CD4-positive, alpha-beta T cell (primary cell): ENCODE measurements around the gene PPP1R1A. TPM values are rescaled to one million over a fixed set of nuclear protein-coding genes. Genes with fewer than 3 reads are reported as not detected.

ENCODE experiments used
- ATAC-seq: fragments of 200-7000 bp; cut with Tn5 transposase; one replicate; pipeline ENCODE4 v1.10.0; 2022; ENCODE audit warnings: mild to moderate bottlenecking; ENCODE audit not compliant: poor library complexity
- CTCF ChIA-PET: fragments of 350-600 bp; sonication (Branson Sonifier 250); formaldehyde crosslinking; loops from one replicate; lab custom pipeline; 2021; ENCODE audit warnings: antibody characterized with exemption, inconsistent platforms; lab: Charles Lee
- POLR2A ChIA-PET: fragments of 350-600 bp; sonication (Branson Sonifier 250); formaldehyde crosslinking; loops from one replicate; lab custom pipeline; 2021; ENCODE audit warnings: antibody characterized with exemption, inconsistent platforms; lab: Charles Lee
- DNase-seq, 14 experiments: peaks; one replicate each; pipeline ENCODE4 v3.0.0-alpha.2; 2013 to 2020; ENCODE audit warnings: mixed read lengths in 2 of 14
- H3K27ac ChIP-seq, 2 donors: one replicate each; pipeline versions ENCODE4 v1.5.1 to v1.7.0; 2013; ENCODE audit warnings: low read length in 2 of 2, low read depth in 1 of 2, mild to moderate bottlenecking in 1 of 2
- H3K27me3 ChIP-seq, 2 experiments: 1 replicate in 1 of 2; 2 replicates in 1 of 2; pipeline versions ENCODE4 v1.6.1 to v1.7.0; 2013; ENCODE audit warnings: low read length in 2 of 2, control low read depth in 1 of 2, mild to moderate bottlenecking in 1 of 2, moderate library complexity in 1 of 2; ENCODE audit not compliant: insufficient read depth in 2 of 2, control insufficient read depth in 1 of 2
- H3K36me3 ChIP-seq: one replicate; pipeline ENCODE4 v1.6.1; 2013; ENCODE audit warnings: low read length, control low read depth; ENCODE audit not compliant: insufficient read depth
- H3K4me1 ChIP-seq: one replicate; pipeline ENCODE4 v1.6.1; 2013; ENCODE audit warnings: low read length, control low read depth; ENCODE audit not compliant: insufficient read depth
- H3K4me3 ChIP-seq: one replicate; pipeline ENCODE4 v1.5.1; 2013; ENCODE audit warnings: mild to moderate bottlenecking, low read length, moderate library complexity
- H3K9me3 ChIP-seq, 2 experiments: 1 replicate in 1 of 2; 2 replicates in 1 of 2; pipeline versions ENCODE4 v1.6.1 to v1.7.0; 2013; ENCODE audit warnings: low read length in 2 of 2, mild to moderate bottlenecking in 2 of 2, control low read depth in 1 of 2, moderate library complexity in 1 of 2; ENCODE audit not compliant: control insufficient read depth in 1 of 2, insufficient read depth in 1 of 2
- H3K27ac Mint-ChIP-seq: one replicate; pipeline ENCODE4 v1.8.0; 2020; ENCODE audit warnings: mixed read lengths
- H3K27me3 Mint-ChIP-seq: one replicate; pipeline ENCODE4 v1.8.0; 2021; ENCODE audit warnings: mixed read lengths
- H3K36me3 Mint-ChIP-seq: one replicate; pipeline ENCODE4 v1.8.0; 2021; ENCODE audit warnings: low read depth, mixed read lengths
- H3K4me1 Mint-ChIP-seq: one replicate; pipeline ENCODE4 v1.8.0; 2021; ENCODE audit warnings: low read depth, mixed read lengths
- H3K4me3 Mint-ChIP-seq: one replicate; pipeline ENCODE4 v1.8.0; 2020; ENCODE audit warnings: mild to moderate bottlenecking, mixed read lengths
- H3K9me3 Mint-ChIP-seq: one replicate; pipeline ENCODE4 v1.8.0; 2020; ENCODE audit warnings: mixed read lengths
- CTCF ChIP-seq: fragments of 200-600 bp; IDR thresholded peaks from one replicate; pipeline ENCODE4 v1.8.0; 2022; ENCODE audit warnings: antibody characterized with exemption, mild to moderate bottlenecking
- intact Hi-C, 2 experiments: fragments of 100-400 bp; cut with DNase I in 1 of 2; cut with micrococcal nuclease in 1 of 2; formaldehyde crosslinking; loops; one replicate each; pipeline versions ENCODE4 v1.15.1 to v1.9.0; 2023 to 2025; cut with DNase I, micrococcal nuclease
- total RNA-seq, 174 experiments: library from RNA in 2 of 174; stranded (reverse) in 2 of 174; gene quantifications; one replicate each; pipeline ENCODE4 v1.2.3 and lab custom pipeline; 2021 to 2026

Gene PPP1R1A
- total RNA-seq, 2 experiments from 2014 or later = not detected

- Histone ChIP-seq H3K4me1 (peaks cover 11% of the 10 kb centered on the region), H3K27me3 (no peaks in the 10 kb centered on the region), H3K36me3 (no peaks in the 10 kb centered on the region), H3K4me3 (no peak overlapping the region), H3K9me3 (no peaks in the 10 kb centered on the region), H3K27ac (no peak overlapping the region)
- ChIA-PET POLR2A (no interaction called here), CTCF (no interaction called here)
- TF ChIP-seq CTCF = no peak
- intact Hi-C loops = no loop called here
- no peaks in the 10 kb centered on the region for H3K9me3 Mint-ChIP-seq
- H3K36me3 Mint-ChIP-seq = no peaks in the 10 kb centered on the region
- ATAC-seq (no peak), DNase-seq (no peak)
- H3K27me3 Mint-ChIP-seq = no peaks in the 10 kb centered on the region
- H3K27ac Mint-ChIP-seq = no peak overlapping the region
- H3K4me3 Mint-ChIP-seq = no peak overlapping the region
- H3K4me1 Mint-ChIP-seq = peaks cover 23% of the 10 kb centered on the region
These were observed 32.7 kb downstream of the PPP1R1A start for GRCh38 chr12:54555670-54556257.

GRCh38 chr12:54549774-54550451 lies 38.5 kb downstream of the PPP1R1A start:
- H3K27ac Mint-ChIP-seq = no peak overlapping the region

GRCh38 chr12:54546511-54546910 lies 41.9 kb downstream of the PPP1R1A start:
- Mint-ChIP-seq H3K36me3 (peaks cover 29% of the 10 kb centered on the region), H3K9me3 (no peaks in the 10 kb centered on the region), H3K27me3 (no peaks in the 10 kb centered on the region), H3K27ac (peak overlapping the region; percentile 65), H3K4me3 (peak overlapping the region; percentile 9), H3K4me1 (peaks cover 28% of the 10 kb centered on the region)
- POLR2A ChIA-PET = interaction anchor here (1.0 kb wide), 1 partner anchor 14 kb away, joined by 5 read pairs; no protein-coding TSS in a partner anchor
- ATAC-seq = no peak
- Histone ChIP-seq H3K36me3 (peaks cover 32% of the 10 kb centered on the region), H3K4me1 (peaks cover 18% of the 10 kb centered on the region), H3K27ac (no peak overlapping the region), H3K4me3 (no peak overlapping the region), H3K9me3 (no peaks in the 10 kb centered on the region), H3K27me3 (no peaks in the 10 kb centered on the region)
- TF ChIP-seq CTCF = no peak
- no peak for DNase-seq
- CTCF ChIA-PET = no interaction called here
- intact Hi-C loops = no loop called here

More at GRCh38 chr12:54549774-54550451, 38.5 kb downstream of the PPP1R1A start:
- peak; percentile 68 for ATAC-seq
- H3K9me3 Mint-ChIP-seq = no peaks in the 10 kb centered on the region
- intact Hi-C loops = no loop called here
- no peaks in the 10 kb centered on the region for H3K36me3 Mint-ChIP-seq
- ChIA-PET POLR2A (interaction anchor here (0.8 to 4.4 kb wide), 6 partner anchors 9 to 435 kb away, joined by 3 to 46 read pairs (median 4); partner anchors contain the start of genes NCKAP1L and TESPA1), CTCF (no interaction called here)
- Histone ChIP-seq H3K27ac (no peak overlapping the region), H3K36me3 (peaks cover 3% of the 10 kb centered on the region), H3K4me3 (peak overlapping the region; percentile 50), H3K9me3 (no peaks in the 10 kb centered on the region), H3K27me3 (no peaks in the 10 kb centered on the region), H3K4me1 (peaks cover 18% of the 10 kb centered on the region)
- TF ChIP-seq CTCF = no peak
- peak overlapping the region; percentile 92 for H3K4me3 Mint-ChIP-seq
- DNase-seq = peak in 10 of 14 experiments; percentile 3 to 42 (median 20)
- no peaks in the 10 kb centered on the region for H3K27me3 Mint-ChIP-seq
- H3K4me1 Mint-ChIP-seq = peaks cover 29% of the 10 kb centered on the region
